NCI-H345 treated with DMSO at 0.1 percent for 48 hours (cell line): Measurements from ENCODE around the gene PDSS2.

ENCODE experiments used
- DNase-seq: peaks from one replicate; lab custom pipeline; 2025; ENCODE audit not compliant: unreplicated experiment; lab: John Stamatoyannopoulos, UW

PDSS2 gene

GRCh38 chr6:107421696-107422256, 37.6 kb downstream of the PDSS2 start:
- DNase-seq: no peak

- DNase-seq: no peak
Measured at GRCh38 chr6:107419733-107420132, 39.6 kb downstream of the PDSS2 start.

- no peak for DNase-seq
Measured at GRCh38 chr6:107418118-107418517, 41.2 kb downstream of the PDSS2 start.

- no peak for DNase-seq
Measured at GRCh38 chr6:107416145-107416544, 43.2 kb downstream of the PDSS2 start.

- no peak for DNase-seq
Measured at GRCh38 chr6:107413966-107414645, 45.3 kb downstream of the PDSS2 start.

- DNase-seq: no peak
Measured at GRCh38 chr6:107411161-107411560, 48.2 kb downstream of the PDSS2 start.

GRCh38 chr6:107409942-107410341, 49.4 kb downstream of the PDSS2 start:
- no peak for DNase-seq

- no peak for DNase-seq
Measured at GRCh38 chr6:107408714-107409113, 50.6 kb downstream of the PDSS2 start.

- DNase-seq: no peak
Measured at GRCh38 chr6:107405002-107405401, 54.4 kb downstream of the PDSS2 start.

- no peak for DNase-seq
Measured at GRCh38 chr6:107402533-107402932, 56.8 kb downstream of the PDSS2 start.

- no peak for DNase-seq
Measured at GRCh38 chr6:107401573-107401972, 57.8 kb downstream of the PDSS2 start.

- no peak for DNase-seq
Measured at GRCh38 chr6:107400616-107401147, 58.7 kb downstream of the PDSS2 start.

GRCh38 chr6:107399935-107400334, 59.4 kb downstream of the PDSS2 start:
- DNase-seq: no peak

- DNase-seq: no peak
Measured at GRCh38 chr6:107398001-107398400, 61.4 kb downstream of the PDSS2 start.

GRCh38 chr6:107396211-107396610, 63.2 kb downstream of the PDSS2 start:
- no peak for DNase-seq

- DNase-seq: no peak
Measured at GRCh38 chr6:107392069-107392468, 67.3 kb downstream of the PDSS2 start.

- DNase-seq: no peak
Measured at GRCh38 chr6:107390685-107391435, 68.5 kb downstream of the PDSS2 start.

GRCh38 chr6:107390056-107390455, 69.3 kb downstream of the PDSS2 start:
- no peak for DNase-seq

GRCh38 chr6:107386904-107387303, 72.5 kb downstream of the PDSS2 start:
- no peak for DNase-seq

GRCh38 chr6:107386340-107386739, 73.0 kb downstream of the PDSS2 start:
- no peak for DNase-seq

- DNase-seq: no peak
Measured at GRCh38 chr6:107383705-107384104, 75.7 kb downstream of the PDSS2 start.

GRCh38 chr6:107374264-107374663, 85.1 kb downstream of the PDSS2 start:
- no peak for DNase-seq
